PC-9 (cell line): ENCODE results near the gene POU6F2.

Experiments used
- EZH2 ChIP-seq: fragments of 200-600 bp; sonication (generic); IDR thresholded peaks from 2 replicates; pipeline ENCODE4 v1.8.0; 2017; ENCODE audit warnings: antibody characterized with exemption, low read depth
- TF ChIP-seq, protein P1 (sequence below): fragments of 200-600 bp; sonication (generic); conservative IDR thresholded peaks from 2 replicates; pipeline ENCODE4 v1.6.1; 2017; ENCODE audit warnings: mixed run types, antibody characterized with exemption, mild to moderate bottlenecking, moderate library complexity

DNA sequence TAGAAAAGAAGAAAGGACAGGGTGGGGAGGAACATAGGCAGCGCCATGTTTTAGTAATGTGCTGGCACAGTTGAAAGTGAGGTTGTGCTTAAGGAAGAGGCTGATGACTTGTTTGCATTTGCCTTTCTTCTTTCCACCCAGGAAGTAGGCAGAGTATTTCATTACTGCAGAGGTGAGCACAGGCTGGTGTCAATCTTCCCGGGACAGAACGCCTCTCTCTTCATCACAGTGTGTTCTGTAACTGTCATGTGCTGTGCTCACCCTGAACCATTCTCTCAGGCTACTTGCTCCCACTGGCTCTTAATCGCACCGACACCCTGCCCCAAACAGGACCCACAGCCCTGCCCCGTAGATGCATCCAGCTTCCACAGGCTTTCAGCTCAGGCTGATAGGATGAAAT is 452.7 kb downstream of the POU6F2 start:
- TF ChIP-seq, protein P1, sequence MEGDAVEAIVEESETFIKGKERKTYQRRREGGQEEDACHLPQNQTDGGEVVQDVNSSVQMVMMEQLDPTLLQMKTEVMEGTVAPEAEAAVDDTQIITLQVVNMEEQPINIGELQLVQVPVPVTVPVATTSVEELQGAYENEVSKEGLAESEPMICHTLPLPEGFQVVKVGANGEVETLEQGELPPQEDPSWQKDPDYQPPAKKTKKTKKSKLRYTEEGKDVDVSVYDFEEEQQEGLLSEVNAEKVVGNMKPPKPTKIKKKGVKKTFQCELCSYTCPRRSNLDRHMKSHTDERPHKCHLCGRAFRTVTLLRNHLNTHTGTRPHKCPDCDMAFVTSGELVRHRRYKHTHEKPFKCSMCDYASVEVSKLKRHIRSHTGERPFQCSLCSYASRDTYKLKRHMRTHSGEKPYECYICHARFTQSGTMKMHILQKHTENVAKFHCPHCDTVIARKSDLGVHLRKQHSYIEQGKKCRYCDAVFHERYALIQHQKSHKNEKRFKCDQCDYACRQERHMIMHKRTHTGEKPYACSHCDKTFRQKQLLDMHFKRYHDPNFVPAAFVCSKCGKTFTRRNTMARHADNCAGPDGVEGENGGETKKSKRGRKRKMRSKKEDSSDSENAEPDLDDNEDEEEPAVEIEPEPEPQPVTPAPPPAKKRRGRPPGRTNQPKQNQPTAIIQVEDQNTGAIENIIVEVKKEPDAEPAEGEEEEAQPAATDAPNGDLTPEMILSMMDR: no peak
- TF ChIP-seq EZH2: no peak
